GM12801 (cell line): ENCODE results near the gene PPP1R7.

Source experiments
- CTCF ChIP-seq: IDR thresholded peaks from one replicate; pipeline ENCODE4 v1.5.1; 2011; ENCODE audit warnings: control low read depth; ENCODE audit not compliant: insufficient read length; ENCODE audit errors: extremely low read depth

PPP1R7 gene

GRCh38 chr2:241194811-241195210, 44.5 kb downstream of the PPP1R7 start:
- no peak for TF ChIP-seq CTCF

GRCh38 chr2:241195506-241196130, 45.4 kb downstream of the PPP1R7 start:
- TF ChIP-seq CTCF: no peak

- TF ChIP-seq CTCF: no peak
Measured at GRCh38 chr2:241197947-241198346, 47.7 kb downstream of the PPP1R7 start.

GRCh38 chr2:241198381-241199279, 48.4 kb downstream of the PPP1R7 start:
- no peak for TF ChIP-seq CTCF

GRCh38 chr2:241199286-241199685, 49.0 kb downstream of the PPP1R7 start:
- TF ChIP-seq CTCF: no peak

- TF ChIP-seq CTCF: no peak
Measured at GRCh38 chr2:241199897-241200821, 49.9 kb downstream of the PPP1R7 start.
